GM18868 (cell line): ENCODE results near the gene SAMD15.
"Not testable (repeated sequence)": the region's sequence is repeated elsewhere in the genome, so short reads cannot be mapped to it uniquely, and the experiment has no call there.

Source experiments
- ATAC-seq: cut with Tn5 transposase; IDR thresholded peaks from one replicate; pipeline ENCODE4 v1.9.1; 2021; ENCODE audit warnings: mild to moderate bottlenecking, moderate library complexity; ENCODE audit not compliant: unreplicated experiment

The SAMD15 gene

DNA sequence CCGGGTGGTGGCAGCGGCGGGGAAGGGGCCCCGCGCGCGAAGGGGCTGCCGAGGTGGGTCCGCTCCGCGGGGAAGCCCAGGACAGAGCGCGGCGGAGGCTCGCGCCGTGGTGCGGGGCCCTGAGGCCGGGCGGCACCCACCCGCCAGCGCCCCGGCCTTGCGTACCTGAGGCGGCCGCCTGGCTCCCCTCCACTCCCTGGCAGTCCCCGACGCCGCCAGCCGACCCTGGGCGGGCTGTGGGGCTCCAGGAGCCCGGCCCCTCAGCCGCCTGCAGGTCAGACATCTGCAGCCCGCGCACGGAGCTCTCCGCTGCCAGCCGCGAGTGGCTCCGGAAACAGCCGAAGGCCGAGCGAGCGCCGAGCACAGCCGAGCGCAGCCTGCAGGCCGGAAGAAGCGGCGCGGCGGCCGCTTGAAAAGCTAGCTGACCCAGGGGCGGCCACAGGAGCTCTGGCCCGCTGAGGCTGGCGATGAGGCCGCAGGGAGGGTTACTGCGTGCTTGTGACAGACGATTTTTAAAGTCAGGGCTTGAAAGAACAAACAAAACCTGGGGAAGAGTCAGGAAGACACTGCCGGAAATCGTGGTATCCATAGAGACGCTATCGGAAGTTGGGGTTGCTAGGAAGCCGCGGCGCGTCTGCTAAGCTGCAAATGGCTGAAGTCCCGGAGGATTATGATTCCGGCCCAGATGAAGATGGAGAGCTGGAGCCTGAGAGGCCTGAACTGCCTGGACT is at the start of gene SAMD15, which contains the start of gene TMED8:
Gene SAMD15 (plus strand): TSS at position 609 of the 731 bp plus-strand sequence. CDS start 40 bp downstream, at position 649.
Gene TMED8 (minus strand): TSS at position 324 of the 731 bp plus-strand sequence. CDS start 41 bp downstream, at position 283.
- peak; percentile 85 for ATAC-seq

DNA sequence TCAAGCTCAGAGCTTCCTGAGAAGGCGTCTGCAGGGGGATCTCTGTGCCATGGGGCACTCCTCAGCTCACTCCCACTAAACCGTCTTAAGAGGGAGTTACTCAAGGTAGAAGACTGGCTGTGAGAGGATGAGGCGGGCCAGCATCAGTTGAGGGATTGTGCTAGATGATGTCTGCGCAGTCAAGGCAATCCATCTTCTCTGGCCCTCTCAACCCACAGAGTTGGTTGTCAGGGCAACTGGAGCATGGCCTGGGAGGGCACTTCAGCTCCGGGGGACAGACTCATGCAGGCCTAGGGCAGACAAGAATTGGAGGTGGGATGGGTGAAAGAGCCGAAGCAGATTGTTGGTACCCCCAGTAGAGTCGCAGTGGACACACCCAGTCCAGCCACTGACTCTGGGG is 47.3 kb upstream of the SAMD15 start:
- ATAC-seq = no peak

DNA sequence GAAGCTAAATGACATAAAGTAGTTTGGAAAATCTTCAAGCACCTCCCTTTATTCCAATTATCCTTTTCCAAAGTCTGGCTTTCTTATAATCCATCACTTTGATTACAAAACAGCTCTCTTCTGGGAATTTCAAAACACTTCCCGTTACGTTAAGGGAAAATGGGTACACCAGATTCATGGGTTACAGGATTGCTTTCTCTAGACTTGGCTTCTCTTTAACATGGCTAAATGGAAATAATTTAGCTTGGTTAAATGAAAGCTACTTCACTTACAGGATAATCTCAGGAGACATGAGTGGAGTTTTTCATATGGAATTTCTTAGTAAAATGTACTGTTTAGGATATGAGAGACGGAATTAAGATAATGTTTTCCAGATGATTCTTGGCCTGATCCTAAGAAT is 41.6 kb upstream of the SAMD15 start:
- no peak for ATAC-seq

DNA sequence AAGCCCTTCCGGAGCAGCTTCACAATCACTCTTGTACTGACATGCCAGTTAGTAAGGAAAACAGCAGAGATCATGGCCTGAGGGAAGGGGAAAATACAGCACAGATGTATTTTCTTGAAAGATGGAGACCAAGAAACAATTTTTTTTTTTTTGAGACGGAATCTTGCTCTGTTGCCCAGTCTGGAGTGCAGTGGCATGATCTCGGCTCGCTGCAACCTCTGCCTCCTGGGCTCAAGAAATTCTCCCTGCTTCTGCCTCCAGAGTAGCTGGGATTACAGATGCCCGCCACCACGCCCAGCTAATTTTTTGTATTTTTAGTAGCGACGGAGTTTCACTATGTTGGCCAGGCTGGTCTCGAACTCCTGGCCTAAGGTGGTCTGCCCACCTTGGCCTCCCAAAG is 39.9 kb upstream of the SAMD15 start:
- not testable (repeated sequence) for ATAC-seq

DNA sequence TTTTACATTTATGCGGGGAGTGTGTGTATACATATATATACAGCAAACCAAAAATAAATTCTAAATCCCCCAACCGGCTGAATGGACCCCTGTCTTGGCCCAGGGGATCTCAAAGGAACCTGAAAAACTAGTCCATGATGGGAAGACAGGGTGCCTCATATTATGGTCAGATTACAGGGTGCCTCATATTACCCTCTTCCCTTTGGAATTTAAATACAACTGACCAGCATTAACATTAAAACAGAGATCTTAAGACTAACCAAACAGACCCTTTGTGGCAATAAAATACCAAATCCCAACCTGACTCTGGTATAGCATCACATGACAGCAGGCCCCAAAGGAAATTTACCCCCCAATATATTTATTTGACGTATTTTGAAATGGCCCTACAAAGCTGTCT is 39.3 kb upstream of the SAMD15 start:
- ATAC-seq = no peak

DNA sequence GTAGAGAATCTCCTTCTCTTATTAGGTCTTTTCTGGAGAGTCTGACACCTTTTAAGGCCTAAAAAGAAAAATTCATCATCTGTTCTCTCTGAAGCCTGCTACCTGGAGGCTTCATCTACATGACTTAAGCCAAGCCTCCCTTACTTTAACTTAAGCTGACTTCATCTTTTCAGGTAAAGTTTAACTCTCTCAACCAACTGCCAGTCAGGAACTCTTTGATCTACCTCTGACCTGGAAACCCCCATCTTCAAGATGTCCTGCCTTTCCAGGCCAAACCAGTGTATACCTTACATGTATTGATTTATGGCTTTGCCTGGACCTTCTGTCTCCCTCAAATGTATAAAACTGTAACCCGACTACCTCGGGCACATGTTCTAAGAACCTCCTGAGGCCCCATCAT is 38.9 kb upstream of the SAMD15 start:
- ATAC-seq = no peak

DNA sequence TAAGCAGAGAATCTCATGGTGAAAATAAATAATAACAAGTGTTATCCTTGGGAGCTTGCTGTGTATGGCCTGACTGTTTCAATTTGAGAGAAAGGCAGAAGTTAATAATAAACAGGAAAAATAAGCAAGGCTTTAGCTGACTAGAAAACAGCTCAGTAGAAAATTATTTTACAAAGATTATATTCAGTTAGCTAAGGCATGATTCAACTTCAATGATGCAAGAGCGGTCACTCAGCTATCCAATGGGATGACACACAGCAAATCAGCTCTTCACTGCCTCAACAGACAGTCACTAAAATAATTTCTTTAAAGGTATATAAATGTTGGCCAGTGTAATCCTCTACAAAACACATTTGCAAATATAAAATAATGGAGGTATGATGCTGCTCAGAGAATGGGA is 37.8 kb upstream of the SAMD15 start:
- ATAC-seq = no peak

DNA sequence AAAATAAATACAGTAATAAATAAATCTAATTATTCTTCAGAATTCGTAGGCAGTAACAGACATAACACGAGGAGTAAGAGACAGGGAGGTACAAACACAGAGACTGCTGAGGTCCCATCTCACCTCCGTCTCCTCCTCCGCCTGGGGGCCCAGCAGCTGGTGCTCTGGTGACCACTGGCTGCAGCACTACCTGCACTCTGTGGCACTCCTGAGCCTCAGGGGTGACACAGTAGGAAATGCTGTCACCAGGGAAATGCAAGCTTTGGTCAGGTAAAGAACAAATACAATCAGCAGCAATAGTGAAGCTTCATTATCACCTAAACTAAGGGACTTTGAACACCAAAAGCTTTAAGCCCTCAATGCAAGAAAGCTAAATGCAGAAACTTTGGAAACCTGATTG is 36.8 kb upstream of the SAMD15 start:
- ATAC-seq = no peak

DNA sequence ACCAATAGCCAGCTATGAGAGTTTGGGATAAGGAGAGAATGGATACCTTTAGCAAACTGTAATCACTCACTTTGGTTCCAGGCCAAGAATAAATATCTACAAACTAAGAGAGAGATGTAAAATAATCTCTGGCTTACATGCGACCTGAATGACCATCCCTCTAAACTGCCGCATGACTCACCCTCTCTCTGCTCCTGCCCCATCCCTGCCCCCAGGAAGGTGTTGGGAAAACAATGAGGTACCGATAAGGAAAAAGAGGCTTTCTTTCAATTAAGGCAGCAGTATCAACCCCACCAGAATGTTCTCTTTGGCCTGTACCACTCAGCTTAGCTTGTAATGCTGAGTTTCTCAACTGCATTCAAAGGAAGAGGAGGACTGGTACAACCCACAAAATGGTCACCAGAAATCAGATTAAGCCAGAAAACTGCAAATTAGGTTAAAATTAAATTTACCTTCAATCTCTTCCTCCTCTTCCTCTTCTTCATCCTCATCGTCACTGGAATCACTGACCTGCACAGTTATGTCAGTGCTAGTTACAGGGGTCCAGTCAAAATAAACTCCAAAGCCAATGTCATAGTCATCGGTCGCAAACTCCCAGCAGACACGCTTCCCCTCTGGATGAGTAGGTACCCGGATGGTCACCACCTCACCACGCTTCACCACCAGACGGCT is 34.3 kb upstream of the SAMD15 start:
- no peak for ATAC-seq

DNA sequence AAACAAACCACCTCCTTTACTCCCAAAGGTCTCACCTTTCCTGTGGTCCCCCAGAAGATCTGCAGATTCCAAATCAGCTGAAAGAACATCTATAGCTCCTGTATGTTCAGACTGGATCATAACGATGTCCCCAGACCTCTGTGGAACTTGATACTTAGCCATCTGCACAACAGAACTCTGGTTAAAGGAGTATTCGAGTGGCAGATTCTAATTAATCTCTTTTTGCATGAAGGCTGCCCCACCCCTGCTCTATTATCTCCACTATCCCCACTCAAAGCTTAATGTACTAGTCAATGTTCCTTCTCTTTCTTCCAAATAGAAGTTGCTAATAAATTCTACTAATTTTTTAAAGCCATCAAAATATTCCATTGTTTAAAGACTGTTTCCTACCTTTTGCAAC is 33.5 kb upstream of the SAMD15 start:
- ATAC-seq = no peak

DNA sequence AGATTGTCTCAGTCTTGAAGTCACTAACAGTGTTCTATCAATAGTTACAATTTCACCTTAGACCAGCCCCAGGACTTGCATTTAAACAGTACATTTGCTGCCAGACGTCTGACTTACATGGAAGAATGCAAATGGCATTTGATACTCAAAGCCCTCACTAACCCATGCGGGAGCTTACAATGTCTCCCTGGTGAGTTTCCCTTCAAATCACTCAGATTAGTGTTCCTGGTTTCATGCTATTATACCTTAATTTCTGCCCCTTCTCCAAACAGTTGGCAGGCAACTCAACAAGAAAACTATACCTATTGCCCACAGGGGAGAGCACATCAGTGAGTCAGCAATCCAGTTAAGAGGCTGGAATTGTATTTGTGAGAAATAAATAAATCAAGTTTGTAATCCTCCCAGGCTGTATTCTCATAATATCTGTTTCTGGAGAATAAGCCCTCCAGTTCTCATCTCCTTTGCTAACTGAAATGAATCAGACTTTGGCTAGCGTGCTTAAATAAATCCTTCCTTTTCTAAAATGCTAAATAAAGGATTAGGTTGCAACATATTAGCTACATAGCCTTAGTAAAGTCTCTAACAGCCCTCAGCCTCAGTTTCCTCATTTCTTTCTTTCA is 32.7 kb upstream of the SAMD15 start:
- no peak for ATAC-seq

DNA sequence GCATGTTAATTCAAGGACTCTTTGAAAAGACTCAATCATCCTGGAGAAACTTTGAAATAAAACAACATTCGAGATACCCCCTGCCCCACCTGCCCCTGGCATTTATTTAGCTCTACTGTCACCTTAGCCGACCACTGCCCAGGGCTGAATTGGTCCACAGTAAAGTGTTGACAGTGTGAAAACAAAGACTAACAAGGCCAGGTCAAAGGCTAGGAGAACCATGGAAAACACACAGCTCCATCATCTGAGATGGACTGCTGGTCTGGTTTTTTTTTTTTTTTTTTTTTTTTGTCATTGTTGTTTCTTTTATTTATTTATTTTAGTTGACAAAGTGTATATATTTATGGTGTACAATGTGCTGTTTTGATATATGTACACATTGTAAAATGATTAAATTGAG is 30.7 kb upstream of the SAMD15 start:
- ATAC-seq = no peak

DNA sequence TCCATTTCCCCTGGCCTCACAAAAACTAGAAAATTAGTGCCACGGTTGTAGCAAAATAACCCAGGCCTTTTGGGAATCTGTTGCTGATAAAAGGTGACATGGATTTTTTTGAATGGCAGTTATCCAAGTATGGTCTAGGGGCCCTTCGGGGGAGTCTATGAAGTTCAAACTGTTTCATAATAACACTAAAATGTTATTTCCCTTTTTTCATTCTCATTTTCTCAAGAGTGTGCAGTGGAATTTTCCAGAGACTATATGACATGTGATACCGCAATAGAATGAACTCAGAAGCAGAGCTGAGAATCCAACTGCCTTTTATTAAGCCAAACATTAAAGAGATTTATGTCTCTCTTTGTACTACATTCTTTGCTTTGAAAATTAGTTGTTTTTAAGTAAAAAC is 29.4 kb upstream of the SAMD15 start:
- peak; percentile 57 for ATAC-seq

DNA sequence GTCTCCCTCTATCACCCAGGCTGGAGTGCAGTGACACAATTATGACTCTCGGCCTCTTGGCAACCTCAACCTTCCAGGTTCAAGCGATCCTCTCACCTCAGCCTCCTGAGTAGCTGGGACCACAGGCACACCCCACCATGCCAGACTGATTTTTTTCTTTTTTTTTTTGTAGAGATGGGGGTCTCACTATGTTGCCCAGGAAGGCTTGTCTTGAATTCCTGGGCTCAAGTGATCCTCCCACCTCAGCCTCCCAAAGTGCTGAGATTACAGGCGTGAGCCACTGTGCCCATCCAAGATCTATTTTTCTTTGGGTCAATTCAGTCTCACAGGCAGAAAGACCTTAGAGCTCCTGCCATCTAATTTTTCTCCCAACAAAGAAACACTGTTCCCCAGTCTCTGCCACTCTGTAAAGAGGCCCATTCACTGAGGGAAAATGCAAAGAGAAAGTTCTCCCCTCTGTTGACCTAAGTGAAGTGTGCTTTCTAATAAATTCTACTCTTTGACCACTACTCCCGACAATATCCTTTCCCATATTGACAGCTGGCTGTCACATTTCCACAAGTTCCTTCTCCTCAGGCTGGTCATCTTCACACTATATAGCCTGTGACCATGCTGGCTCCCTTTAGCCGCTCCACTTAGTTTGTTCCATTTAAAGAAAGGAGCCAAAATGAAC is 23.6 kb upstream of the SAMD15 start:
- ATAC-seq = no peak

DNA sequence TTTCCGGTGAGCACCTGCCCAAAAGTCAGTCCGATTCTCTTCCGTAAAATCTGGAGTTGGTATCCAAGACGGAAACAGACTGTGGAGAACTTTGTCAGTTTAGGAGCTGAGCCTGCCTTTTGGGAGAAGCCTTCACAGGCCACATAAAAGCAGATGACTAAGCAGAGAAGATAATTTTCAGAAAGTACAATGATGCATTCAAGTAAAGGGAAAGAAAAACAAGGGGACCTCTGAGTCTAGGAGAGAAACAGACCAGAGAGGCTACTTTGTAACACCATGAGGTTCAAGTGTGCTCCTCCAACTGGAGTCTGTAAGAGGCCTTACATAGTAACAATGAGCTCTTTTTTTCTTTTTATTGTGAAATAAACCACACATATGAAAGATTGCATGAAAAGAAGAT is 21.4 kb upstream of the SAMD15 start:
- ATAC-seq = no peak

DNA sequence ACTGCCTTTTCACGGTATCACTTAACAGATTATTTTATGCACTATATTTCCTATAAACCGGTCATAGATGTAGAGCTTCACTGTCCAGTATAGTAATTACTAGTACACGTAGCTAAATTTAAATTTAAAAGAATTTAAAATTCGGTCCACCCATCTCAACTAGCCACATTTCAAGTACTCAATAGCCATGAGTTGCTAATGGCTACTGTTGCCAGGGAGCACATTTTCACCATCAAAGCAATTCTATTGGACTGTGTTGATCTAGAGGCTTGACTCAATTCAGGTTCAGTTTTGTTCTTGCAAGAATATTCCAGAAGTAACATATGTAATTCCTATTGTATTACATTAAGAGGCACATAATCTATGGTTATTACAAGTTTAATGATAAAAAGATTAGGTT is 20.3 kb upstream of the SAMD15 start:
- no peak for ATAC-seq

DNA sequence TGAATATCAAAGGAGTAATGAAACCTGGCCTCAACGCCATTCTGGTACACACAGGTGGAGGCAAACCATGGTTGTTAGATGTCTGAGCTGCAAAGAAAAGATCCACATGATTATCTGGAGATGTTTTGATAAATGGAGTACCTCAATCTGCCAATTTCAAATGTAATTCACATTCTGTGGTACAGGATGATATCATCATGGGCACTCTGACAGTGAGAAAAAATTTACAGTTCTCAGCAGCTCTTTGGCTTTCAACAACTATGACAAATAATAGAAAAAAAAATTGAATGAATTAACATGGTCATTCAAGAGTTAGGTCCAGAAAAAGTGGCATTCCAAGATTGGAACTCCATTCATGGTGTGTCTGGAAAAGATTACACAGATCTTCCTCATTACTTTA is 17.6 kb upstream of the SAMD15 start:
- ATAC-seq = no peak

DNA sequence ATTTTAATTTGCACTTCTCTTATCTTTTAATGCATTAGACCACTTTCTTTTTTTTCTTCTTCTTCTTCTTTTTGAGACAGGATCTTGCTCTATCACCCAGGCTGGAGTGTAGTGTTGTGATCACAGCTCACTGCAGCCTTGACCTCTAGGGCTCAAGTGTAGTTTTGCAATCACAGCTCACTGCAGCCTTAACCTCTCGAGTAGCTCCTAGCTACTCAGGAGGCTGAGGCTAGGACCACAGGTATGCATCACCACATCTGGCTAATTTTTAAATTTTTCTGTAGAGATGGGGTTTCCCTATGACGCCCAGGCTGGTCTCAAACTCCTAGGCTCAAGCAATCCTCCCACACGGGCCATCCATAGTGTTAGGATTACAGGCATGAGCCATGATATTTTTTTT is 13.0 kb upstream of the SAMD15 start:
- ATAC-seq = peak; percentile 51

DNA sequence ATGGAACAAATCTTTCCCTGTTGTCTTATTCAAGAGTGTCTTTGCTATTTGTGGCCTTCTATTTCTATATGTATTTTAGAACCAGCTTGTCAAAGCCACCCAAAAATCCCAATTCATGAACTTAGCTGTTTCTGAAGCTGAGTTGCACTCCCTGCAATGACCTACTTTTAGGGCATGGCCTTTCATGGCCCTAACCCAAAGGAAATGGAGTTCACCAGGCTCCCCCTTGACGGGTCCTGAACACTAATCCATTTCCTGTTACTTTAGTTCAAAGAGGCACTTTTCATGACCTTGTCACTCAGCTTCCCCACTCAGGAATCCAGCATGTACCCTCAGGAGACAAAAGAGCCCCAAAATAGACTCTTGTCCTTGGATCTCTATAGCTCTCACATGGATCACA is 7.9 kb upstream of the SAMD15 start:
- ATAC-seq = no peak

DNA sequence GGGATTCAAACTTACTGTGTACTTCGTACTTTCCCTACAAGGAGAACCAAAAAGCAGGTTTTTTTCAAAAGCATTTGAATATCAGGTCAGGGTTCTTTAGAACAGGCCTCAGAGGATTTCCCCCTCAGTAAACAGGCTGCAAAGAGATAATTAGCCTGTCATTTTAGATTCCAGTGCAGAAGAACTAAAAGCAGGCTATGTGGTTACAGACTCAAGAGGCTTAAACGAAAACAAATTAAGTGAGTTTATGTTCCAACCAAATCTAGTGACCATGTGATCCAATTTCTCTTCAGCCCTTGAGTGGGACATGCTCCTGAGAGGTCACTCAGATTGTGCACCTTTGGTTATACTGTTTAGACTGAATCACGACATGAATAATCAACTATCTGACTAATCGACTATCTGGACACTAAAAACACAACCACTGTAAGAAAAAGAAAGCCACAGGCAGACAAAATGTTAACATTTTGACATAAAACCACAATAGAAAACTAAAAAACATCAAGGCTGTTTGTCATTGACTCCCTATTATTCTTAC is 4.8 kb upstream of the SAMD15 start:
- ATAC-seq = peak; percentile 38
